Inflammatory macrophage (primary cell): Measurements from ENCODE around the gene SLC18A3.

Experiments used
- DNase-seq, 2 donors: peaks; one replicate each; pipeline ENCODE4 v3.0.0-alpha.2; 2020 to 2022

The SLC18A3 gene

GRCh38 chr10:49596836-49597235, 13.3 kb upstream of the SLC18A3 start:
- no peak for DNase-seq

- DNase-seq: no peak
These were observed 12.5 kb upstream of the SLC18A3 start for GRCh38 chr10:49597426-49598163.

- no peak for DNase-seq
These were observed 11.8 kb upstream of the SLC18A3 start for GRCh38 chr10:49598164-49598856.

- DNase-seq: no peak
These were observed 11.1 kb upstream of the SLC18A3 start for GRCh38 chr10:49598986-49599385.

- no peak for DNase-seq
These were observed 10.6 kb upstream of the SLC18A3 start for GRCh38 chr10:49599546-49599945.

GRCh38 chr10:49600046-49600445, 10.1 kb upstream of the SLC18A3 start:
- DNase-seq: no peak

GRCh38 chr10:49600781-49601400, 9.2 kb upstream of the SLC18A3 start:
- no peak for DNase-seq

GRCh38 chr10:49601857-49602256, 8.3 kb upstream of the SLC18A3 start:
- no peak for DNase-seq

- DNase-seq: no peak
These were observed 7.6 kb upstream of the SLC18A3 start for GRCh38 chr10:49602380-49603023.

- no peak for DNase-seq
These were observed 4.7 kb upstream of the SLC18A3 start for GRCh38 chr10:49605216-49605938.

- DNase-seq: no peak
These were observed 4.1 kb upstream of the SLC18A3 start for GRCh38 chr10:49605939-49606509.

- peak; percentile 66 to 82 for DNase-seq
These were observed 3.1 kb upstream of the SLC18A3 start for GRCh38 chr10:49606981-49607535.

GRCh38 chr10:49608166-49609005, 1.7 kb upstream of the SLC18A3 start:
- no peak for DNase-seq

GRCh38 chr10:49609006-49609282, 1.2 kb upstream of the SLC18A3 start:
- DNase-seq: no peak

- no peak for DNase-seq
These were observed 612 bp upstream of the SLC18A3 start for GRCh38 chr10:49609283-49610113.

GRCh38 chr10:49610458-49611165, 502 bp downstream of the SLC18A3 start:
- DNase-seq: no peak

GRCh38 chr10:49611166-49611815, 1.2 kb downstream of the SLC18A3 start:
- no peak for DNase-seq

- no peak for DNase-seq
These were observed 1.9 kb downstream of the SLC18A3 start for GRCh38 chr10:49611816-49612512.
